SK-N-SH (cell line): Measurements from ENCODE around the gene ADAMTSL1. TPM values are rescaled to one million over a fixed set of nuclear protein-coding genes. Genes with fewer than 3 reads are reported as not detected.

ENCODE experiments used
- CTCF ChIA-PET: fragments of 300-600, 350-600 bp; formaldehyde crosslinking; extraction: SDS; loops from one replicate; lab custom pipeline; 2021; lab: Yijun Ruan, JAX
- POLR2A ChIA-PET: fragments of 350-600 bp; sonication (Branson Sonifier 250); formaldehyde crosslinking; extraction: SDS; loops from one replicate; lab custom pipeline; 2020; ENCODE audit warnings: antibody characterized with exemption, inconsistent platforms; lab: Yijun Ruan, JAX
- DNase-seq: peaks from one replicate; pipeline ENCODE4 v3.0.0; 2012
- H2AFZ ChIP-seq: fragments of 200-600 bp; sonication (generic); 2 replicates; pipeline ENCODE4 v1.8.1; 2016; ENCODE audit warnings: antibody characterized with exemption, mild to moderate bottlenecking, low read depth
- H3F3A ChIP-seq: fragments of 200-600 bp; sonication (generic); replicated peaks from 2 replicates; pipeline ENCODE3; 2016; ENCODE audit warnings: antibody characterized with exemption, mild to moderate bottlenecking; ENCODE audit not compliant: insufficient read depth
- H3K27ac ChIP-seq, 2 experiments: fragments of 200-500 bp in 1 of 2; fragments of 200-600 bp in 1 of 2; sonication (Bioruptor generic) in 1 of 2; sonication (generic), shearing (Covaris generic) in 1 of 2; 2 replicates each; pipeline versions ENCODE4 v1.5.1 to v1.6.1; 2014 to 2016; ENCODE audit warnings: low read depth in 2 of 2, inconsistent platforms in 1 of 2, low read length in 1 of 2, mild to moderate bottlenecking in 1 of 2, mixed read lengths in 1 of 2
- H3K27me3 ChIP-seq: fragments of 200-600 bp; sonication (generic), shearing (Covaris generic); 2 replicates; pipeline ENCODE4 v1.6.1; 2016; ENCODE audit warnings: mixed run types; ENCODE audit not compliant: insufficient read depth
- H3K36me3 ChIP-seq, 2 experiments: fragments of 200-500 bp in 1 of 2; fragments of 200-600 bp in 1 of 2; sonication (Bioruptor generic) in 1 of 2; sonication (generic) in 1 of 2; replicated peaks in 1 of 2; 2 replicates each; pipeline versions ENCODE3 to v1.5.1; 2014 to 2016; ENCODE audit warnings: low read length in 1 of 2, mild to moderate bottlenecking in 1 of 2; ENCODE audit not compliant: insufficient read depth in 2 of 2, control insufficient read depth in 1 of 2
- H3K4me1 ChIP-seq, 2 experiments: fragments of 200-500 bp in 1 of 2; fragments of 200-600 bp in 1 of 2; sonication (Bioruptor generic) in 1 of 2; sonication (generic), shearing (Covaris generic) in 1 of 2; 2 replicates each; pipeline versions ENCODE4 v1.5.1 to v1.6.1; 2014 to 2016; ENCODE audit warnings: low read depth in 1 of 2, low read length in 1 of 2, mixed run types in 1 of 2; ENCODE audit not compliant: insufficient read depth in 2 of 2, control insufficient read depth in 1 of 2
- H3K4me2 ChIP-seq: fragments of 200-600 bp; sonication (generic), shearing (Covaris generic); 2 replicates; pipeline ENCODE4 v1.6.1; 2017; ENCODE audit warnings: mixed run types
- H3K4me3 ChIP-seq, 2 experiments: fragments of 200-500 bp in 1 of 2; fragments of 200-600 bp in 1 of 2; sonication (Bioruptor generic) in 1 of 2; sonication (generic), shearing (Covaris generic) in 1 of 2; 2 replicates each; pipeline versions ENCODE4 v1.5.1 to v1.8.1; 2014 to 2016; ENCODE audit warnings: low read depth in 2 of 2, inconsistent platforms in 1 of 2, low read length in 1 of 2, mild to moderate bottlenecking in 1 of 2, mixed read lengths in 1 of 2, moderate library complexity in 1 of 2
- H3K79me2 ChIP-seq: fragments of 200-600 bp; sonication (generic); 2 replicates; pipeline ENCODE4 v1.8.1; 2017; ENCODE audit warnings: mild to moderate bottlenecking; ENCODE audit not compliant: insufficient read depth
- H3K9ac ChIP-seq: fragments of 200-600 bp; sonication (generic); 2 replicates; pipeline ENCODE4 v1.6.1; 2017; ENCODE audit warnings: mixed run types
- H3K9me2 ChIP-seq: fragments of 200-600 bp; sonication (generic); 2 replicates; pipeline ENCODE4 v1.6.1; 2017; ENCODE audit warnings: mixed run types
- H3K9me3 ChIP-seq: fragments of 200-600 bp; sonication (generic); 2 replicates; pipeline ENCODE4 v1.6.1; 2017; ENCODE audit warnings: mixed run types, mild to moderate bottlenecking, moderate library complexity
- H4K20me1 ChIP-seq: fragments of 200-600 bp; sonication (generic); 2 replicates; pipeline ENCODE4 v1.6.1; 2017; ENCODE audit warnings: mild to moderate bottlenecking, mixed run types; ENCODE audit not compliant: insufficient read depth
- CHD2 ChIP-seq: fragments of 150-350 bp; IDR thresholded peaks from 2 replicates; pipeline ENCODE4 v1.6.1; 2018; ENCODE audit warnings: low read length; ENCODE audit not compliant: partially characterized antibody
- ELF1 ChIP-seq: IDR thresholded peaks from 2 replicates; pipeline ENCODE4 v1.4.0; 2012
- FOSL2 ChIP-seq: IDR thresholded peaks from 2 replicates; pipeline ENCODE4 v1.4.0; 2012; ENCODE audit warnings: low read depth, mild to moderate bottlenecking, moderate library complexity, borderline replicate concordance
- GABPA ChIP-seq: IDR thresholded peaks from 2 replicates; pipeline ENCODE4 v1.4.0; 2012; ENCODE audit warnings: low read depth, mild to moderate bottlenecking
- GATA2 ChIP-seq: sonication (generic); formaldehyde crosslinking; IDR thresholded peaks from 2 replicates; pipeline ENCODE4 v1.5.0; 2020; ENCODE audit warnings: mild to moderate bottlenecking, missing genetic modification reagents
- JUND ChIP-seq: IDR thresholded peaks from 2 replicates; pipeline ENCODE4 v1.4.0; 2012
- MEF2A ChIP-seq: IDR thresholded peaks from 2 replicates; pipeline ENCODE4 v1.4.0; 2012; ENCODE audit warnings: low read depth, borderline replicate concordance
- MXI1 ChIP-seq: IDR thresholded peaks from 2 replicates; pipeline ENCODE4 v1.6.1; 2012; ENCODE audit warnings: mild to moderate bottlenecking, low read depth, low read length, improper control_type of control experiment
- NFIC ChIP-seq: IDR thresholded peaks from 2 replicates; pipeline ENCODE4 v1.4.0; 2012; ENCODE audit warnings: borderline replicate concordance
- RFX5 ChIP-seq: IDR thresholded peaks from 2 replicates; pipeline ENCODE4 v1.6.1; 2012; ENCODE audit warnings: mild to moderate bottlenecking, improper control_type of control experiment, low read length
- RXRA ChIP-seq: IDR thresholded peaks from 2 replicates; pipeline ENCODE4 v1.4.0; 2012; ENCODE audit warnings: low read depth, mild to moderate bottlenecking, borderline replicate concordance
- SIN3A ChIP-seq: IDR thresholded peaks from 2 replicates; pipeline ENCODE4 v1.6.1; 2012; ENCODE audit warnings: low read depth, mild to moderate bottlenecking, low read length, moderate library complexity, borderline replicate concordance
- SMC3 ChIP-seq: IDR thresholded peaks from 2 replicates; pipeline ENCODE4 v1.6.1; 2012; ENCODE audit warnings: low read depth, low read length, improper control_type of control experiment
- YY1 ChIP-seq: IDR thresholded peaks from 2 replicates; pipeline ENCODE4 v1.4.0; 2012; ENCODE audit warnings: low read depth, mild to moderate bottlenecking
- WGBS: methylation state at CpG from one replicate; pipeline ENCODE4 v1.1.6; 2017; ENCODE audit warnings: low lambda C conversion rate; 5-methylcytosine and 5-hydroxymethylcytosine counted together
- polyA plus RNA-seq, 3 experiments: library from polyadenylated mRNA; depleted of rRNA; stranded (reverse); fragments of >200 nt; gene quantifications; 2 replicates each; pipeline ENCODE4 v1.2.3, GENCODE V29; 2012
- TF ChIP-seq, protein P1 (sequence below): IDR thresholded peaks from 2 replicates; pipeline ENCODE4; 2012
- TF ChIP-seq, protein P2 (sequence below): IDR thresholded peaks from 2 replicates; pipeline ENCODE4 v1.4.0; 2012; ENCODE audit warnings: low read depth, borderline replicate concordance
- TF ChIP-seq, protein P3 (sequence below): fragments of 200-600 bp; sonication (generic); IDR thresholded peaks from 2 replicates; pipeline ENCODE4 v1.6.1; 2017; ENCODE audit warnings: antibody characterized with exemption, mild to moderate bottlenecking, moderate library complexity
- TF ChIP-seq, protein P4 (sequence below): IDR thresholded peaks from 2 replicates; pipeline ENCODE4 v1.4.0; 2012; ENCODE audit warnings: low read depth, borderline replicate concordance
- TF ChIP-seq, protein P5 (sequence below): fragments of 150-350 bp; IDR thresholded peaks from 2 replicates; pipeline ENCODE4 v1.6.1; 2017; ENCODE audit warnings: antibody characterized with exemption, low read length, low read depth, borderline replicate concordance

The ADAMTSL1 gene
- polyA plus RNA-seq, 1 of the 3 experiments (the other 2 are of a cell fraction) = 114 TPM

DNA sequence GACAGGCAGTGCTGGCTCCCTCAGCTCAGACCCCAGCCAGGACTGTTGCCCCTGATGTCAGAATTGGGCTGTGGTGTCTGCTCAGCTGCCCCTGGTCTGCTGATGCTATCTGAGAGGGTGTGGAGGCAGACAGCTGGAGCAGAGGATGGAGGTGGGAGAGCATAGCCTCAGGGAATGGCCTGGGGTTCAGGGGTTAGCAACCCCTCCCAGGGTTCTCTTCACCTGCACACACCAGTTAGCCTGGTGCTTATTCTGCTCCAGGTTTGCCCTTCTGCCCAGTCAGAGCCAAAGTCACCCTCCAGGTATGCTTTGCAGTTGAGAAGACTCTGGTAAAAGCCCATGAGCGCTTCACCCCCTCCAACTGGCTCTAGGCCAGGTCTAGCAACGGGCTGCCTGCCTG lies 449.2 kb downstream of the ADAMTSL1 start:
- 39% methylated on average over 2 of the region's 2 CpGs for WGBS
- H3K27me3 ChIP-seq = no peaks in the 10 kb centered on the region
- TF ChIP-seq MEF2A = no peak
- TF ChIP-seq, protein P1, sequence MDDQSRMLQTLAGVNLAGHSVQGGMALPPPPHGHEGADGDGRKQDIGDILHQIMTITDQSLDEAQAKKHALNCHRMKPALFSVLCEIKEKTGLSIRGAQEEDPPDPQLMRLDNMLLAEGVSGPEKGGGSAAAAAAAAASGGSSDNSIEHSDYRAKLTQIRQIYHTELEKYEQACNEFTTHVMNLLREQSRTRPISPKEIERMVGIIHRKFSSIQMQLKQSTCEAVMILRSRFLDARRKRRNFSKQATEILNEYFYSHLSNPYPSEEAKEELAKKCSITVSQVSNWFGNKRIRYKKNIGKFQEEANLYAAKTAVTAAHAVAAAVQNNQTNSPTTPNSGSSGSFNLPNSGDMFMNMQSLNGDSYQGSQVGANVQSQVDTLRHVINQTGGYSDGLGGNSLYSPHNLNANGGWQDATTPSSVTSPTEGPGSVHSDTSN = no peak
- TF ChIP-seq SMC3 = no peak
- TF ChIP-seq GATA2 (CRISPR knock-in tag) = no peak
- no peak for TF ChIP-seq FOSL2
- no peak for TF ChIP-seq GABPA
- TF ChIP-seq YY1 = no peak
- TF ChIP-seq JUND = no peak
- no peak for TF ChIP-seq ELF1
- no peak for TF ChIP-seq MXI1
- TF ChIP-seq, all 33 proteins: peak for 0
- H3F3A ChIP-seq = no peaks in the 10 kb centered on the region
- H3K27ac ChIP-seq = no peak overlapping the region
- no peaks in the 10 kb centered on the region for H3K36me3 ChIP-seq
- H2AFZ ChIP-seq = no peak overlapping the region
- POLR2A ChIA-PET = no interaction called here
- H3K9me2 ChIP-seq = no peaks in the 10 kb centered on the region
- no peak for DNase-seq
- H3K4me3 ChIP-seq = no peak overlapping the region
- no peak overlapping the region for H3K9ac ChIP-seq
- no peaks in the 10 kb centered on the region for H4K20me1 ChIP-seq
- no peak overlapping the region for H3K4me2 ChIP-seq
- H3K4me1 ChIP-seq = peaks cover 7 to 10% of the 10 kb centered on the region in 2 experiments; a peak in 2 of 4 replicates
- H3K9me3 ChIP-seq = no peaks in the 10 kb centered on the region
- CTCF ChIA-PET = interaction anchor here (1.4 kb wide), 1 partner anchor 18 kb away, joined by 5 read pairs; no protein-coding TSS in a partner anchor
- H3K79me2 ChIP-seq = no peaks in the 10 kb centered on the region

DNA sequence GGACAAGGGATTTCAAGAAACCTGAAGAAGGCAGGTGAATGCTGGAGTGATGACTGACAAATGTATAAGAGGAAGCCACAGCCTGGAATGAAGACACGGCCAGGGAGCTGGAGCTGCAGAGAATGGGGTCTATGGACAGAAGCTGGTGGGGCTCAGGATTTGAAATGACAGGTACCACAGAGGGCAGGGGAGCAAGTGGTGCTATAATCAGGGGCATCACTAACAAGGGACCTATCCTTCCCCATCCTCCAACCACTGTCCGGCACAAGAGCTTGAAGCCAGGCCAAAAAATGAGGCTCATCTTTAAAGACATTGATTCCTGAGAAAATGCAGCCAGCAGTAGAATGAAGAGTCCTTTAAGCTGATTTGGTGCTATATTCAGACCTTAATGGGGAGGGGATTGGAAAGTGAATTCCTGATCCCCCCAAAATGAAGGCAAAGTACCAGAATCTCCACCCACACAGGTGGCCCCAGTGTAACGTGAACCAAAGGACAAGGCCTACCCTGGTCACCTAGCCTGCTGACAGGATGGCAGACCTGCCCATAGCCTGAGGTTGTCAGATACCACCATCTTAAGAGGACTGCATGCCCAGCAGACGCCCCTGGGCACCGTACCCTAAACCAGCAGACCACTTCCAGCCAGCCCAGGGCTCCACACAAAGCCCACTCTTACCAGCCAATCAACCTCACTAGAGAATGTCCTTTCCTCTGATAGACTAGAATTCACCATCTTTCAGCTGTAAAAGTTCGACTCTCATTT lies 449.9 kb downstream of the ADAMTSL1 start:
- no peak for DNase-seq
- CTCF ChIA-PET = interaction anchor here (1.1 to 1.4 kb wide), 2 partner anchors 17 to 54 kb away, joined by 3 to 5 read pairs; no protein-coding TSS in a partner anchor
- no peaks in the 10 kb centered on the region for H3K9me2 ChIP-seq
- H3K9me3 ChIP-seq = no peaks in the 10 kb centered on the region
- H3K36me3 ChIP-seq = no peaks in the 10 kb centered on the region
- H3K4me2 ChIP-seq = no peak overlapping the region
- TF ChIP-seq, protein P2, sequence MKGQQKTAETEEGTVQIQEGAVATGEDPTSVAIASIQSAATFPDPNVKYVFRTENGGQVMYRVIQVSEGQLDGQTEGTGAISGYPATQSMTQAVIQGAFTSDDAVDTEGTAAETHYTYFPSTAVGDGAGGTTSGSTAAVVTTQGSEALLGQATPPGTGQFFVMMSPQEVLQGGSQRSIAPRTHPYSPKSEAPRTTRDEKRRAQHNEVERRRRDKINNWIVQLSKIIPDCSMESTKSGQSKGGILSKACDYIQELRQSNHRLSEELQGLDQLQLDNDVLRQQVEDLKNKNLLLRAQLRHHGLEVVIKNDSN = no peak
- TF ChIP-seq NFIC (no peak), JUND (no peak), MEF2A (no peak), RXRA (no peak), CHD2 (no peak), SIN3A (no peak), RFX5 (no peak)
- TF ChIP-seq, protein P3, sequence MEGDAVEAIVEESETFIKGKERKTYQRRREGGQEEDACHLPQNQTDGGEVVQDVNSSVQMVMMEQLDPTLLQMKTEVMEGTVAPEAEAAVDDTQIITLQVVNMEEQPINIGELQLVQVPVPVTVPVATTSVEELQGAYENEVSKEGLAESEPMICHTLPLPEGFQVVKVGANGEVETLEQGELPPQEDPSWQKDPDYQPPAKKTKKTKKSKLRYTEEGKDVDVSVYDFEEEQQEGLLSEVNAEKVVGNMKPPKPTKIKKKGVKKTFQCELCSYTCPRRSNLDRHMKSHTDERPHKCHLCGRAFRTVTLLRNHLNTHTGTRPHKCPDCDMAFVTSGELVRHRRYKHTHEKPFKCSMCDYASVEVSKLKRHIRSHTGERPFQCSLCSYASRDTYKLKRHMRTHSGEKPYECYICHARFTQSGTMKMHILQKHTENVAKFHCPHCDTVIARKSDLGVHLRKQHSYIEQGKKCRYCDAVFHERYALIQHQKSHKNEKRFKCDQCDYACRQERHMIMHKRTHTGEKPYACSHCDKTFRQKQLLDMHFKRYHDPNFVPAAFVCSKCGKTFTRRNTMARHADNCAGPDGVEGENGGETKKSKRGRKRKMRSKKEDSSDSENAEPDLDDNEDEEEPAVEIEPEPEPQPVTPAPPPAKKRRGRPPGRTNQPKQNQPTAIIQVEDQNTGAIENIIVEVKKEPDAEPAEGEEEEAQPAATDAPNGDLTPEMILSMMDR = no peak
- TF ChIP-seq, protein P4, sequence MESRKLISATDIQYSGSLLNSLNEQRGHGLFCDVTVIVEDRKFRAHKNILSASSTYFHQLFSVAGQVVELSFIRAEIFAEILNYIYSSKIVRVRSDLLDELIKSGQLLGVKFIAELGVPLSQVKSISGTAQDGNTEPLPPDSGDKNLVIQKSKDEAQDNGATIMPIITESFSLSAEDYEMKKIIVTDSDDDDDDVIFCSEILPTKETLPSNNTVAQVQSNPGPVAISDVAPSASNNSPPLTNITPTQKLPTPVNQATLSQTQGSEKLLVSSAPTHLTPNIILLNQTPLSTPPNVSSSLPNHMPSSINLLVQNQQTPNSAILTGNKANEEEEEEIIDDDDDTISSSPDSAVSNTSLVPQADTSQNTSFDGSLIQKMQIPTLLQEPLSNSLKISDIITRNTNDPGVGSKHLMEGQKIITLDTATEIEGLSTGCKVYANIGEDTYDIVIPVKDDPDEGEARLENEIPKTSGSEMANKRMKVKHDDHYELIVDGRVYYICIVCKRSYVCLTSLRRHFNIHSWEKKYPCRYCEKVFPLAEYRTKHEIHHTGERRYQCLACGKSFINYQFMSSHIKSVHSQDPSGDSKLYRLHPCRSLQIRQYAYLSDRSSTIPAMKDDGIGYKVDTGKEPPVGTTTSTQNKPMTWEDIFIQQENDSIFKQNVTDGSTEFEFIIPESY = no peak
- TF ChIP-seq, protein P5, sequence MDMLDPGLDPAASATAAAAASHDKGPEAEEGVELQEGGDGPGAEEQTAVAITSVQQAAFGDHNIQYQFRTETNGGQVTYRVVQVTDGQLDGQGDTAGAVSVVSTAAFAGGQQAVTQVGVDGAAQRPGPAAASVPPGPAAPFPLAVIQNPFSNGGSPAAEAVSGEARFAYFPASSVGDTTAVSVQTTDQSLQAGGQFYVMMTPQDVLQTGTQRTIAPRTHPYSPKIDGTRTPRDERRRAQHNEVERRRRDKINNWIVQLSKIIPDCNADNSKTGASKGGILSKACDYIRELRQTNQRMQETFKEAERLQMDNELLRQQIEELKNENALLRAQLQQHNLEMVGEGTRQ = no peak
- POLR2A ChIA-PET = no interaction called here
- H3K4me3 ChIP-seq = no peak overlapping the region
- peaks cover 7 to 10% of the 10 kb centered on the region in 2 experiments; a peak in 2 of 4 replicates for H3K4me1 ChIP-seq
- no peak overlapping the region for H3K27ac ChIP-seq
- no peaks in the 10 kb centered on the region for H3K79me2 ChIP-seq
- H3K9ac ChIP-seq = no peak overlapping the region
- H2AFZ ChIP-seq = no peak overlapping the region
- H3F3A ChIP-seq = no peaks in the 10 kb centered on the region
- no peaks in the 10 kb centered on the region for H4K20me1 ChIP-seq
- 89% methylated on average over 6 of the region's 6 CpGs for WGBS
- no peaks in the 10 kb centered on the region for H3K27me3 ChIP-seq
